Uterus (tissue), 2 donors: ENCODE data around the gene ATF7IP2.

Experiments
- POLR2A ChIP-seq, 2 donors: fragments of 450-650 bp; IDR thresholded peaks; one replicate each; pipeline ENCODE4 v1.6.1; 2016; ENCODE audit warnings: antibody characterized with exemption in 2 of 2, mild to moderate bottlenecking in 1 of 2, moderate library complexity in 1 of 2
- TF ChIP-seq, protein P1 (sequence below), 4 experiments: fragments of 200-600 bp in 2 of 4; fragments of 450-650 bp in 2 of 4; sonication (generic) in 2 of 4; IDR thresholded peaks; one replicate each; pipeline ENCODE4 v1.5.1; 2016 to 2019; ENCODE audit warnings: antibody characterized with exemption in 4 of 4, mild to moderate bottlenecking in 2 of 4, moderate library complexity in 1 of 4

DNA sequence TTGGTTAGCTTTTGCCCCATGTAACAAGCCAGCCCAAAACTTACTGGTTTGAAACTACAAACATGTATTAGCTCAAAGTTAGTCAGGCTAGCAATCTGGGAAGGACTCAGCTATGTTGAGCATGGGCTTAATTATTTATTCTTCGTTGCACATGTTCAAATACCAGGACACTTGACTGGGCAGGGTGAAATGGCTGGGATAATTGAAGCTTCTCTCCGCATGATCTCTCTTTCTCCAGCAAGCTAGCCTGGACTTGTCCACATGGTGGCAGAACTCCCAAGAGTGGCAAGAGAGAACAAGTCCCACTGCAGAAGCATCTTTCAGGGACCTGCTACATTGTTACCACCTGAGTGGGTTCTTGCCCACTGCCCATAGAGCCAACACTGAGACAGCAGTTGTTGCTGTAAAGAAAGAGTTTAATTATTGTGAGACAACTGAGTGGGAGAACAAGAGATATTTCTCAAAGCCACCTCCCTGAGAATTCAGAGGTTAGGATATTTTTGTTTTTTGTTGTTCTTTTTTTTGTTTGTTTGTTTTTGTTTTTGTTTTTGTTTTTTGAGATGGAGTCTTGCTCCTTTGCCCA is 16.8 kb upstream of the ATF7IP2 start:
- TF ChIP-seq, protein P1, sequence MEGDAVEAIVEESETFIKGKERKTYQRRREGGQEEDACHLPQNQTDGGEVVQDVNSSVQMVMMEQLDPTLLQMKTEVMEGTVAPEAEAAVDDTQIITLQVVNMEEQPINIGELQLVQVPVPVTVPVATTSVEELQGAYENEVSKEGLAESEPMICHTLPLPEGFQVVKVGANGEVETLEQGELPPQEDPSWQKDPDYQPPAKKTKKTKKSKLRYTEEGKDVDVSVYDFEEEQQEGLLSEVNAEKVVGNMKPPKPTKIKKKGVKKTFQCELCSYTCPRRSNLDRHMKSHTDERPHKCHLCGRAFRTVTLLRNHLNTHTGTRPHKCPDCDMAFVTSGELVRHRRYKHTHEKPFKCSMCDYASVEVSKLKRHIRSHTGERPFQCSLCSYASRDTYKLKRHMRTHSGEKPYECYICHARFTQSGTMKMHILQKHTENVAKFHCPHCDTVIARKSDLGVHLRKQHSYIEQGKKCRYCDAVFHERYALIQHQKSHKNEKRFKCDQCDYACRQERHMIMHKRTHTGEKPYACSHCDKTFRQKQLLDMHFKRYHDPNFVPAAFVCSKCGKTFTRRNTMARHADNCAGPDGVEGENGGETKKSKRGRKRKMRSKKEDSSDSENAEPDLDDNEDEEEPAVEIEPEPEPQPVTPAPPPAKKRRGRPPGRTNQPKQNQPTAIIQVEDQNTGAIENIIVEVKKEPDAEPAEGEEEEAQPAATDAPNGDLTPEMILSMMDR (IDR thresholded peaks at IDR 0.05): no peak
- no peak for TF ChIP-seq POLR2A (IDR thresholded peaks at IDR 0.05)
